OCI-LY3 (cell line): ENCODE results near the gene CMTR1.

Source experiments
- CTCF ChIP-seq: fragments of 200-600, 300-600 bp; sonication (generic); IDR thresholded peaks from 2 replicates; pipeline ENCODE4 v1.5.1; 2014; ENCODE audit warnings: antibody characterized with exemption, low read length, low read depth
- EZH2phosphoT487 ChIP-seq: fragments of 200-600 bp; shearing (Covaris generic); IDR thresholded peaks from 2 replicates; pipeline ENCODE4 v1.6.1; 2018; ENCODE audit warnings: antibody characterized with exemption, mixed run types, low read depth

DNA sequence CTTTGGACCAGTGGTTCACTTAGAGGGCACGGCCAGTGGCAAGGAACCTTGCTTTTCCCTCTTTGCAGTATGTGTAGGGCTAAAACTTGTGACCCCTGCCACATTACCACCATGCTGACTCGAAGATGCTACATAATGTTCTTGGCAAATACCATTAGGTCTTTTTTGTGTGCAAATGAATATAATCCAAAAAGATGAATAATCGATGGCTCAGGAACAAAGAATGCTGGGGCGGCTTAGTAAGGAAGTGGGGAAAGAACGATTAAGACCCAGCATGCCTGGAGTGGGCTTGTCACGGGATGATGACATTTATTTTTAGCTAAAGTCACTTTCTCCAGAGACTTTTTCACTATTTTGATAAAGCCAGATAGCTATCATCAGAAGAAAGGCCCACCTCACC lies 23.1 kb downstream of the CMTR1 start:
- TF ChIP-seq CTCF (no peak), EZH2phosphoT487 (no peak)
